Measurements from ENCODE around the gene RAB3IP.

RAB3IP gene

GRCh38 chr12:69738351-69739286 is at the start of gene RAB3IP:
RAB3IP (plus strand) TSS chr12:69738860; CDS start chr12:69755409, 16,549 bp downstream.
- TF ChIP-seq CTCF (conservative IDR thresholded peaks at IDR 0.05) (peak; percentile 90), ZFX (IDR thresholded peaks at IDR 0.05) (peak; percentile 42)
- H3K27ac ChIP-seq: peak within 1 kb of the TSS; percentile 83

GRCh38 chr12:69689638-69690037 is 49.0 kb upstream of the RAB3IP start:
- peak overlapping the region; percentile 71 for H3K27ac ChIP-seq
- no peak for TF ChIP-seq CTCF (conservative IDR thresholded peaks at IDR 0.05)
- no peak for TF ChIP-seq ZFX (IDR thresholded peaks at IDR 0.05)

GRCh38 chr12:69694123-69694522 is 44.5 kb upstream of the RAB3IP start:
- TF ChIP-seq CTCF (conservative IDR thresholded peaks at IDR 0.05): no peak
- TF ChIP-seq ZFX (IDR thresholded peaks at IDR 0.05): no peak
- no peak overlapping the region for H3K27ac ChIP-seq

- no peak overlapping the region for H3K27ac ChIP-seq
- TF ChIP-seq ZFX (IDR thresholded peaks at IDR 0.05) (no peak), CTCF (conservative IDR thresholded peaks at IDR 0.05) (no peak)
Measured at GRCh38 chr12:69698054-69698453, 40.6 kb upstream of the RAB3IP start.

- peak within 1 kb of the TSS; percentile 93 for H3K27ac ChIP-seq
- TF ChIP-seq ZFX (IDR thresholded peaks at IDR 0.05): no peak
- no peak for TF ChIP-seq CTCF (conservative IDR thresholded peaks at IDR 0.05)
Measured at GRCh38 chr12:69698769-69699540, 39.7 kb upstream of the RAB3IP start, which contains the start of gene BEST3. BEST3 (minus strand) TSS chr12:69699303; CDS start chr12:69697798, 1,505 bp downstream.

GRCh38 chr12:69701826-69702225 is 36.8 kb upstream of the RAB3IP start:
- TF ChIP-seq CTCF (conservative IDR thresholded peaks at IDR 0.05): no peak
- H3K27ac ChIP-seq: no peak overlapping the region; the same call in 1 of the 2 replicates

Data from C4-2B (cell line).